HG02973 (cell line): ENCODE measurements around the gene SREK1.

Experiments
- ATAC-seq: cut with Tn5 transposase; IDR thresholded peaks from one replicate; pipeline ENCODE4 v1.9.1; 2021; ENCODE audit warnings: moderate library complexity; ENCODE audit not compliant: unreplicated experiment

Gene SREK1

DNA sequence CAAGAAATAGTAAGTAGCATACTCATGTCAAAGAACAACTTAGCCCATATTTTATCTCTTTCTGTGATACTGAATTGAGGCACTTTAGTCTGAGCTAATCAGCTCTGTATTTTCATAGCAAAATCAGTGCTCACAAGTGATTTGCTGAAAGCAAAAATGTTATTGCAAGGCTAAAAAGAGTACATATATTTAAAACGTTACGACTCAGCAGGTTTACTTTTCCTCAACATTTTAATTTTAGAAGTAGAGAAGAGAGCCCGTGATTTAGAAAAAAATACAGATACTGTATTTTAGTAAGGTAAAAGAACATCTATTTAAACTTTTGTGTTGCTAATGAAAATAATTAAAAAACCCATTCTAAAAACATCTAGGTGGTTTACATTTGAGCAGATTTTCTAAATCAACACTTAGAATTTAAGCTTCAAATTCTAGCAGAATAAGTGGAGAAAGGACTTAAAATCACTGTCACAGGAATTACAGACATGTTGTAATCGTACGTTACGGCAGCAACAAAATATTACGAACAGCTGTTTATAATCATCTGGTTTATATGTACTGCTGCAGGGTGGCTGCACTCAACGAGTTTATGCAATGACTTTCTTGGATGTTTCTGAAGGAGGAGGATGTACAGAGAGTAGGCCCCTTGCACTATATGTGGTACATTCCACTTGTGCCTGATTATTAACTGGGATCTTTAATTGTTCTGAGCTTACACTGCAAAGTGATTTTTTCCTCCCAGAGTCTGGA, 20.1 kb downstream of the SREK1 start:
- no peak for ATAC-seq

DNA sequence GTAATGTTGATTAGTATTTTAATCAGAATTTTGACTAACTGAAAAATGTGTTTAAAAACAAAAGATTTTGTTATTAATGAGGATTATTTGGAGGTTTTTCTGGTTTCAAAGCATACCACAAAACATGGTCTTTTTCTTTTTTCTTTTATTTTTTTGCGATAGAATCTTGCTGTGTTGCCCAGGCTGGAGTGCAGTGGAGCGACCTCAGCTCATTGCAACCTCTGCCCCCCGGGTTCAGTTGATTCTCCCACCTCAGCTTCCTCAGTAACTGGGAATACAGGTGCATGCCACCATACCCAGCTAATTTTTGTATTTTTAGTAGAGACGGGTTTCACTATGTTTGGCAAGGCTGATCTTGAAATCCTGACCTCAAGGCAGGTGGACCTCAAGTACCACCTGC, 24.1 kb downstream of the SREK1 start:
- ATAC-seq = no peak

DNA sequence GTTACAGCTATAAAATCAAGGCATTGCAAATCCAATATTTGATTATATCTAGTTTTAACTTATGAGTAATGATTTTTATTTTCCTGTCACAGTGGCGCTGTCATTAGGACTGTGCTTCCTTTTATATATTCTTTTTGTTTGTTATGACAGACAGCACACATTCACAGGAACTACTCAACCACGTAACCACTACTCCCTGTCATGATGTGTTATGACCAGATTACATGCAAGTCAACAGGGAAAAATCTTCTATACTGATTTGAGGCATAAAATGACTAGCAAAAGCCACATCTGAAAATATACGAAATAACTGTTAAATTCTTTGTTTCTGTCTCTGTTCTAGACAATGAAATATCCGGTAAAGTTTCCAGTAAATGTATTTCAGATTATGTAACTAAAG, 25.4 kb downstream of the SREK1 start:
- no peak for ATAC-seq

DNA sequence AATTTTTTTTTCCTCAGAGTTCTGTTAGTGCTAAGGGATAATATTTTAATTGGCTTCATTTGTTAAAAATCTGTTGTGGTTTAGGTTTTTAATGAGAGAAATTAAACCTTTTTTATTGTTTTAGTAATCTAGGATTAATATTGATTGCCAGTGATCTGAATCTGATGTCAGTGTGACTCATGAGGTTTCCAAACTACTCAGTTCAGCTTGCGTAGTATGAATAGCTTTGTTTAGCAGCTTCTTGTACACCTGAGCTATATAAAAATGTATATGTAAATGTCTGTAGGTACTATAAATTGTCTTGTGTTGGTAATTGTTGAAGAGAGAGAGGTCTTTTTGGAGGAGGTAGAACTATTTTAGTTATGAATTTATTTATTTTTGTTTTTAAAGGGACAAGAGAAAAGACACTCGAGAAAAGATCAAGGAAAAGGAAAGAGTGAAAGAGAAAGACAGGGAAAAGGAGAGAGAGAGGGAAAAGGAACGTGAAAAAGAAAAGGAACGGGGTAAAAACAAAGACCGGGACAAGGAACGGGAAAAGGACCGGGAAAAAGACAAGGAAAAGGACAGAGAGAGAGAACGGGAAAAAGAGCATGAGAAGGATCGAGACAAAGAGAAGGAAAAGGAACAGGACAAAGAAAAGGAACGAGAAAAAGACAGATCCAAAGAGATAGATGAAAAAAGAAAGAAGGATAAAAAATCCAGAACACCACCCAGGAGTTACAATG, 26.3 kb downstream of the SREK1 start:
- no peak for ATAC-seq

DNA sequence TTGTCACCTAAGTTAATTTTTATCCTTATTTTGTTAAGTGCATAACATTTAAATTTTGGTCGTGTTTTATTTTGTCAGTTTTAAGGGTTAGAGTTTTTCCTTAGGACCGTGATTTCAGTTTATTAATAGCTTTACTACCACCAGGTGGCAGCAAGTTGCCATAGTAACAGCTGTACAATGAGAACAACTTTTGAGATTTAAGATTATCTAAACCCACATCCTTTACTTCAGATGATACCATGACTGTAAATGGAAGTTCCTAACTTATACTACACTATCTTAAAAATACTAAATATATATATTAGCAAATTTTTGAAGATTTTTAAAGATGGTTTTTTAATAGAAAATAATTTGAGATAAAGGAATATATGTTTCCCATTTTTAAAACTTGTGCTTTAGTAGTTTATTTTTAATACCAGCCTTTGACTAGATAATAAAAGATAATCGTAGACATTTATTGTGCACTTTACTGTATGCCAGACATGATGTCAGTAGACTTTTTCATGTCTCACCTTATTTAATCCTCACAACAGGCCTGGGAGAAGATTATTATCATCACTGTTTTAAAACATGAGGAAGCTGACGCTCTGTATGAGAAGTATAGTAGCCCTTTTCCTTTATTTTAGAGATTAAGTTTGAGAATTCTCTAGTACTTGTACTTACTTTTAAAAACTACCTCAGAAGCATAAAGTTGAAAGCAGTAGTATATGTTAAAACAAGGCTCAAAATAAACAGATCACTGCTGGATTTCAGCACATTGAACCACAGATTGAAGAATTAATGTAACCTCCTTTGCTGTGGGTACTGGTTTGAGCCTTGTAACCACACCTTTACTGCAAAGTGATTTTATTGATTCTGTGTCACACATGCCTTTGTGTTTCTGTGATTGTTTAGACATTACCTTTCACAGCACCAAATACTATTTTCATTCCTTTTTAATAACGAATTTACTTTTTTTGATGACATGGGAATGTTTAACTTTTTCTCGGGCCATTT, 27.5 kb downstream of the SREK1 start:
- peak; percentile 79 for ATAC-seq

DNA sequence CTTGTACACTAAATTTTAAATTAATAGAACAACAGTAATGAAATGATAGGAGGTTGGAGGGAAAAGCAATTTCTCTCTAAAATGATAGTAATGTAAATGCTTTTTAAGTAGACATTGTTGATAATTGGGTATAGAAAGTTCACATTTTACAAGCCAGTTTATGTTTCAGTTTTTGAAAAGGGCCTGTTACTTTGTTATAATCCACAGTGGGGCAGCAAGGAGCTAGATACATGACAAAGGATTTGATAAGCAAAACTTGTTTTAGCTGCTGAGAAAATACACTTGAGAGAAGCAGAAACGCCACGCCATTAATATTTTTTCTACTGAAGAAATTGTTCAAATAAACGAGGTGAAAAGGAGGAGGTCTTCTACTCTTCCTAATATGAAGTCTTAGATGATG, 30.2 kb downstream of the SREK1 start:
- no peak for ATAC-seq

DNA sequence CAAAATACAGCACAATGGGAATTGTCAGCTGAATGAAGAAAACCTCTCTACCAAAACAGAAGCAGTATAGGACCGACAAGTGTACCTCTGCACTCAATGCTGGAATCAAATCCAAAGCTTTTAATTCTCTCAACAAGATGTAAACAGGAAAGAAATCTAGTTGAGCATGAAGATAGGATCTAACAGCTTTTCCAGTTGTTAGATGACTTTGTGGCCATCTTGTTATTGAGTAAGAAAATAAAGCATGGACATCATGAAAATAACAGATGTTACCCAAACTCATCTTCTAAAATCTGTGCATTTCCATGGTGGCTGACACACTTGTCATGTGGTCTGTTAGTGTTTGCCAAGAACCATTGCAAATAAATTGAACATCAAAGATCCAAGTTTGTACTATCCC, 34.7 kb downstream of the SREK1 start:
- no peak for ATAC-seq

DNA sequence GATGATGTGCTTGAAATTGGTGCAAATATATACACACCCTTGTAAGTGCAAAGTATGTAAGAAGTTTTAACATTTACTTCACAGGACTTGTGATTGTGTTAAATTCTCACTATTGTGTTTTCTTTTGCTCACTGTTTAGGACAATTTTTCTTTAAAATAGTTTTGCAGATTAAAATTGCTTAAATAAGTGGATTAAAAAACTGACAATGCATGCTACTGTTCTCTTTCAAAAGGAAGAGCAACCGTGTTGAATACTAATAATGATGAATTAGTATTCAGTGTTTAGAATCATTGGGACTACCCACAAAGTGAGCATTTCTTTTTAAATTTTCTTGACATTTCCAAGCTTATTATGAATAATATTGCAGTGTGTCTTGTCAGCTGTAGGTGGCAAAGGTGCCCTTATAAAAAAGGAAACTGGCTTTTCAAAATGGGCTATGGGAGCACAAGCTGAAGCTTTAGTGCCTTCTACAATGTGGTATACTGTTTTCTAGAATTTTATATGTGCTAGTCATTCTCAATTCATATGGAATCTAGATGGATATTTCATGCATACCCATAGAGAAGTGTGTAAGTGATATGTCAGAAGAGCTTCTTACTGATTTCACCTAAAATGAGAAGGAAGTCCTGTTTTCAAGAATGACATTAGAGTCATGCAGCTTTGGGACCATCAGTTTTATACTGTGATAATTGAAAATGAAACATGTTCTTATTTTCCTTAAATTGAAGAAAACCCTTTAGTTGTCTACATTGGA, 35.4 kb downstream of the SREK1 start:
- ATAC-seq = no peak

DNA sequence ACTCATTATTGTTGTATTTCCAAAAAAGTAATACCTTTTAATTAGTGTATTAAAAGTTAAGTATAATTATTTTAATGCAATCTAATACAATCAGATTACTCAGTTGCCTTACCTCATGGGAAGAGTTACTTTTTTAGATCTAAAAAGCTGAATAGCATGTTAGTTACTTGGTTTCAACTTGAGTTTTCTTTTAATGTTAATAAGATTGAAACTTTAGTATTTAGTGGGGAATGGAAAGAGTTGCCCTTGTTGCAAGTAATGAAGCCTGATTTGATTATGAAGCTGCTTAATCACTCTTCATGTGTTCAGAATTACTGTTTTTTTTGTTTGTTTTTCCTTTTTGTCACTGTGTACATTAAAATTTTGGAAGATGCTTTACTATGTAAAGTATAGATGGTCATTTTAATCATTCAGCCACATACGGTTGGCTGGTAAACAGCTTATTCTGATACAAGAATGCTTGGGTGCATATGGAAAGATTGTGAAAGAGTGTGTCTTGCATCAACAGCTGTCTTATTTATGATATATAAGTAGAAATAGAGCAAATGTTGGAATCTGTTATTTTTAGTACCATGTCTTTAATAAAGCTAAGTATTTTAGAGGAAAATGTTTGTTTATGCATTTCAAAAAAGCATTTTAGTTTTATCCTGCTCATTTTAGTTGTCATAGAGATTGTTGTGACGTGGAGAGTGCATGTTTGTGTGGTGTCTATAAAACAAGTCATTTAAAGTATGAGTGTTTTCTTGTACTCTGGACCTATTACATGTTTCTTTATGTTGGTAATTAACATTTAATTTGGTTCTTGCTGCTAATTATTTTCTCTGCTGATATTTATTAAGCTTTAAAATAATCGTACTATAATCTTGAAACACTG, 36.4 kb downstream of the SREK1 start:
- no peak for ATAC-seq

DNA sequence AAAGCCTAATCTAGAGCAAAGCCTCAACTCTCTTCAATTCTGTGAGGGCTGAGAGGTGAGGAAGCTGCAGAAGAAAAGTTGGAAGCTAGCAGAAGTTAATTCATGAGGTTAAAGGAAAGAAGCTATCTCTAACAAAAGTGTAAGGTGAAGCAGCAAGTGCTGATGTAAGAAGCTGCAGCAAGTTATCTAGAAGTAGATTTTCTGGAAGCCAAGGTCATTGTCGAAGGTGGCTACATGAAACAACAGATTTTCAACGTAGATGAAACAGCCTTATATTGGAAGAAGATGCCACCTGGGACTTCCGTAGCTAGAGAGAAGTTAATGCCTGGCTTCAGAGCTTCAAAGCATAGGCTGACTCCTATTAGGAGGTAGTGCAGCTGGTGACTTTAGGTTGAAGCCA, 42.0 kb downstream of the SREK1 start:
- no peak for ATAC-seq

DNA sequence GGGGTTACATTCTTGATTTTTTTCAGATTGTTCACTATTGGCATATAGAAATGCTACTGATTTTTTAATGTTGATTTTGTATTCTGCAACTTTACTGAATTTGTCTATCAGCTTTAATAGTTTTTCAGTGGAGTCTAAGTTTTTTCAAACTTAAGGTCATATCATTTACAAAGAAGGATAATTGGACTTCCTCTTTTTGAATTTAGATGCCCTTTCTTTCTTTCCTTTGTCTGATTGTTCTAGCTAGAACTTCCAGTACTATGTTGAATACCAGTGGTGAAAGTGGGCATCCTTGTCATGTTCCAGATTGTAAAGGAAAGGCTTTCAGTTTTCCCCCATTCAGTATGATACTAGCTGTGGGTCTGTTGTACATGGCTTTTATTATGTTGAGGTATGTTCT, 49.3 kb downstream of the SREK1 start:
- ATAC-seq = no peak

DNA sequence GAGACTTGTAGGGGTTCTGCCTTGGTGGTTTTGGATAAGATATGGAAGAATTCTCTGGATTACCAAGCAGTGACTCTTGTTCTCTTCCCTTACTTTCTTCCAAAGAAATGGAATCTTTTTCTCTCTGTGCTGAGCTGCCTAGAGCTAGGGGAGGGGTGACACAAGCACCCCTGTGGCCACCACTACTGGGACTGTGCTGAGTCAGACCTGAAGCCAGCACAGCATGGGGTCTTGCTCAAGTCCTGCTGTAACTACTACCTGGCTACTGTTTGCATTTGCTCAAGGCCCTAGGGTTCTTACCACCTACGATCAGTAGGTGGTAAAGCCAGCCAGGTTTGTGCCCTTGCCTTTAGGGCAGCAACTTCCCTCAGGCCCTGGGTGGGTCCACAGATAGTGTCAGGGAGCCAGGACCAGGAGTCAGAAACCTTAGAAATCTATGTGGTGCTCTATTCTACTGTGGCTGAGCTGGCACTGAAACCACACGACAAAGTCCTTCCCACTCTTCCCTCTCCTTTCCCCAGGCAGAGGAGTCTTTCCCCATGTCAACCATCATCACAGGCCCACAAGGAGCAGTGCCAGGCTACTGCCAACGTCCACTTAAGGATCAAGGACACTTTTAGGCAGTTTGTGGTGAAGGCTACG, 53.8 kb downstream of the SREK1 start:
- no peak for ATAC-seq

DNA sequence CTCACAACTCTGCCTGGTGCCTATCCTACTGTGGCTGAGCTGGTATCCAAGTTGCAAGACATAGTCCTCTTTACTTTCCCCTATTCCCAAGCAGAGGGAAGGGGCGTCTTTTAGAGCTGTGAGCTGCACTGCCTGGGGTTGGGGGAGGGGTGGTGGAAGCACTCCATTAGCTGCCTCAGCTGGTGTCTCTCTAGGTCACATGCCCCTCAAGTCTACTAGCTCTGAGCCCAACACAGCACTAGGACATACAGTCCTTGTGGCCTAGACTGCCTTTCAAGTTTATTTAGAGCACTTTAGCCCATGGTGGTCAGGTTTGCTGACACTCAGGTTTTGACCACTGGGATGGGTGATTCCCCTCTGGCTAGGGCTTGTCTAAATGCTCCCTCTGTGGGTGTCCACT, 54.7 kb downstream of the SREK1 start:
- ATAC-seq = no peak

DNA sequence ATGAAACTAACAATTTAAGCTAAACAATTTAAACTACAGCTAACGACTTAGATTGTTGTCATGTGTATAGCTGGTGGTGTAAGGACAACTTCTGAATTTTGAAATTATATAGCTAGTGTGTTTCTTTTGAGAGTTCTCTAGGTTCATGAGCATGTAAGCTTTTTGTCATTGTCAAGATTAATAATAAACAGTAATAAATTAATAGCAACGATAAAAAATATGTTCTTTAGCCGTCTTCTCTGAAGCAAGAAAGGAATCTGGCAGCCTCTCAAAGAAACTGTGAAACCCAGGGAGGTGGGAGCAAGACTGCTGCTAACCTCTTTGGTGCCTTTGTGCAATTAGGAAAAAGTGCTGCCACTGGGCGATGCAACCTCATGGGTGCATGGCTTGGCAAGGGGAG, 59.4 kb downstream of the SREK1 start:
- ATAC-seq = no peak

DNA sequence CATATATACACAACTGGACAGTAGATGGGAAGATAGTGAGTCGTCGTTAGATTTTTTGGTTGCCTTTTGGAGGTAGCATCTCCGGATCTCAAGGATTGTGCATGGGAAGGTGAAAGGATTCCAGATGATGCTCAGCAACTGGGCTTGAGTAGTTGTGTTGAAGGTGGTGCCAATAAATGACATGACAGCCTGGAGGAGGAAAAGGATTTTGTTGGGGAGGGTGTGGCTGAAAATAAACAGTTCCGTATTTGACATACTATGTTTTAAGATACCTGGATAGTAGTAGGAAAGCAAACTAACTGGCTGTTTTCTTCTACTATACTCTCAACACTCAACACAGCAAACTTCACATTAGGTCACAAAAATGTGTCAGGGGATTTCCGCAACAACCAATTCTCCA, 62.4 kb downstream of the SREK1 start:
- ATAC-seq = no peak

DNA sequence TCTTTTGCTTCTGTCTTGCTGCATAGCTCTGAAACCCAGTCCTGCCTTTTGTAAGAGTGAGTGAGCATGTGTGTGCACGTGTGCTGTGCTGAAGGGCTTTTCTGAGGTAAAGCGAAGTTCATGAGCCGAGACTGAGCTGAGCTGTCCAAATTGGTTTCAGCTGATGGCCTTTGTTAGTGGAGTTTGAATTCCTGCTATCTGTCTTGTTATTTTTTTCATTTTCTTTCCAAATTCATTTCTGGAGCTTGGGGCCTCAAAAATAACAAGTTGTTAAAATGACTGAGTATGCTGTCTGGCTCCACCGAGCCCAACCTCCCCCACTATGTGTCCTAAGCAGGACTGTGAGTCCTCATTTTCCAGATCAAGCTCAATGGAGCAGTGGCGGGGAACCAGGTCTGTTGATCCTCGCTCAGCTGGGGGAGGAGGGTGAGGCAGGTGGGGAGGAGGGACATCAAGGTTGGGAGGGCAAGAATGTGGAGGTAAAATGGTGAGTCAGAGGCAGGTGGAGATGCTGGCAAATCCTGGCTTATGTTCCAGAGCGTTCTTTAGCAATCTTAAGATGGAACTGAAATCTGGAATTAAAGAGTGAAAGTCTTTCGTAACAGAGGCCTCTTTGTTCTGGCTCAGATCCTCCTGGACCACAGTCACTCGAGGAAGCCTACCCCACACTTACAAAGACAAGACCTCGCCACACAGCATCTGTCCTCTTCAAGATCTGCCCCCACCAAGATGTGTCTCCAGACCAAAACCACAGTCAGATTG, 63.9 kb downstream of the SREK1 start:
- no peak for ATAC-seq

DNA sequence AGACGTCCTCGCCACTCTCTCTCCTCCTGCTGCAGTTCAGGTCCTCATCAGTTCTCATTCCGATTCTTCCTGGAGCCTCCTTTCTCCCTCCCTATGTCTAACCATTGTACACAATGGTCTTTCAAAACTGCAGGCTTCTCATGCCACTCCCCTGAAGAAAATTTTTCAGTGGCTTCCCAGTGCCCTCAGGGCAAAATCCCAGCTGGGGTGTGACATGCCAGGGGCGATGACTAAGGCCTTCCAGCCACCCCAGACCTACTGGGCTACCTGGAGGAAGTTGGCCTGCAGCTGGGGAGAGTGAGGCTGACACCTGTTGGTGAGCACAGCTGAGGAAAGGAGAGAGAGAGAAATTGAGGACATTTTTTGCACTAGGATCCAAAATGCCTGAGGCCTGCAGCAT, 65.2 kb downstream of the SREK1 start:
- ATAC-seq = no peak

DNA sequence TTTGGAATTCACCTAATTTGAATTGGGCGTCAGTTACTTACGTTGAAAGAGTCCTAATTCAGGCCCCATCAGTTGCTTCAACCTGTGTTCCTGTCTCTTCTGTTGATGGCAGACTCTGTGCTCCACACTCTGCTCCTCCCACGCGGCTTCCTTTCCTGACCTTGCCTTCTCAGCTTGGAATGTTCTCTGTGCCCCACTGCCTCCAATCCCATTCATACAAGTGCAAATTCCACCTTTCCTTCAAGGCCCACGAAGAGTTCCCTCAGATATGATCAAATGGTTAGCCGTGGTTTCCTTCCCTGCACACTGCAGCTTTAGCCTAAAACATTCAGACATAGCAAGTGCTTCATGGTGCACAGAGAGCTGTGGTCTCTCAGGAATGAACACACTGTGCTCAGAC, 65.7 kb downstream of the SREK1 start:
- no peak for ATAC-seq

DNA sequence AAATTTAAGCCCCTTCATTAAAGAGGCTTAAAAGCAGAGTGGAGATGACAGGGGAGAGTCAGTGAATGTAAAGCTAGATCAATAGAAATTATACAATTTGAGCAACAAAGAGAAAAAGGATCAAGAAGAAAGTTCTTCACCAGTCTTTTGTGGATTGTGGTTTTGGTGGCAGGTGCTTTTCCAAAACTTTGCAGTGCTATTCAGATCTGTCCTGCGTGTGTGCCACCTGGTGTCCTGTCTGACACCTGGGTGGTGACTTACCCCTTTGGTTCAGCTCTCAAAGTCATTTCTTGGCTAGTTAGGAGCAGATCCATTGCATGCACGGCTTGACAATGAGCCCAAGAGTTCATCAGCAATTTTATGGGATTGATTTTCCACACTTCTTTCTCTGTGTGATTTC, 69.4 kb downstream of the SREK1 start:
- no peak for ATAC-seq
